ENCODE results near the gene POLDIP2.

DNA sequence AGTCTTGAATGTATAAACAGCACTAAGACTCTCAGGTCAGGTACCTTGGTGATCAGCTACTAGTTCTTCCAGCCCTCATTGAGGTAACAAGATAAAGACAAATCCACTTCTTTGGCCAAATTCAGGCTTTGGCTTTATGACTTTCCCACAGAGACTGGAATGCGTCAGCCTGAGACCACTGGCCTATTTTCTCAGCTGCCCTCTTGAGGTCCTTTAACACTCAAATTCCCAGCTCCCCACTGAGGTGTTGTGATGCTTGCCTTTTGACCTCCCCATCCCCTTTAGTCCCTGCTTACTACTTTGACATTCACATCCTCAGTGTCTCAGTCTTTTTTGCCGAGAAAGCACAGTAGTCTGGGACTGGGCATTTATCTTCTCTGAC is 11.1 kb downstream of the POLDIP2 start:
- TF ChIP-seq POLR2AphosphoS5 (IDR thresholded peaks at IDR 0.05; ENCODE audit: low read depth, low read length), result no peak
- TF ChIP-seq, protein P1, sequence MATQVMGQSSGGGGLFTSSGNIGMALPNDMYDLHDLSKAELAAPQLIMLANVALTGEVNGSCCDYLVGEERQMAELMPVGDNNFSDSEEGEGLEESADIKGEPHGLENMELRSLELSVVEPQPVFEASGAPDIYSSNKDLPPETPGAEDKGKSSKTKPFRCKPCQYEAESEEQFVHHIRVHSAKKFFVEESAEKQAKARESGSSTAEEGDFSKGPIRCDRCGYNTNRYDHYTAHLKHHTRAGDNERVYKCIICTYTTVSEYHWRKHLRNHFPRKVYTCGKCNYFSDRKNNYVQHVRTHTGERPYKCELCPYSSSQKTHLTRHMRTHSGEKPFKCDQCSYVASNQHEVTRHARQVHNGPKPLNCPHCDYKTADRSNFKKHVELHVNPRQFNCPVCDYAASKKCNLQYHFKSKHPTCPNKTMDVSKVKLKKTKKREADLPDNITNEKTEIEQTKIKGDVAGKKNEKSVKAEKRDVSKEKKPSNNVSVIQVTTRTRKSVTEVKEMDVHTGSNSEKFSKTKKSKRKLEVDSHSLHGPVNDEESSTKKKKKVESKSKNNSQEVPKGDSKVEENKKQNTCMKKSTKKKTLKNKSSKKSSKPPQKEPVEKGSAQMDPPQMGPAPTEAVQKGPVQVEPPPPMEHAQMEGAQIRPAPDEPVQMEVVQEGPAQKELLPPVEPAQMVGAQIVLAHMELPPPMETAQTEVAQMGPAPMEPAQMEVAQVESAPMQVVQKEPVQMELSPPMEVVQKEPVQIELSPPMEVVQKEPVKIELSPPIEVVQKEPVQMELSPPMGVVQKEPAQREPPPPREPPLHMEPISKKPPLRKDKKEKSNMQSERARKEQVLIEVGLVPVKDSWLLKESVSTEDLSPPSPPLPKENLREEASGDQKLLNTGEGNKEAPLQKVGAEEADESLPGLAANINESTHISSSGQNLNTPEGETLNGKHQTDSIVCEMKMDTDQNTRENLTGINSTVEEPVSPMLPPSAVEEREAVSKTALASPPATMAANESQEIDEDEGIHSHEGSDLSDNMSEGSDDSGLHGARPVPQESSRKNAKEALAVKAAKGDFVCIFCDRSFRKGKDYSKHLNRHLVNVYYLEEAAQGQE (IDR thresholded peaks at IDR 0.05; ENCODE audit: insufficient read depth in 1 of 2, low read depth in 2 of 2, low read length in 2 of 2), result no peak
- TF ChIP-seq FOXP2 (optimal IDR thresholded peaks at IDR 0.05; ENCODE audit: borderline replicate concordance, extremely low read depth, extremely low read length, insufficient read depth), result no peak
